Activated CD4-positive, alpha-beta T cell treated with anti-CD3 and anti-CD28 coated beads, Interleukin-2, amount 50 U/mL, for 1 hour (primary cell): Measurements from ENCODE around the gene ANKS1B.
"Not testable (repeated sequence)": the region's sequence is repeated elsewhere in the genome, so short reads cannot be mapped to it uniquely, and the experiment has no call there.

Source experiments
- DNase-seq: peaks from one replicate; pipeline ENCODE4 v3.0.0-alpha.2; 2020

Gene ANKS1B

GRCh38 chr12:99984271-99985128 is at the start of gene ANKS1B:
Gene ANKS1B, minus strand, starts transcription at chr12:99984936. Its CDS starts 699 bp downstream, at chr12:99984237.
- no peak for DNase-seq

GRCh38 chr12:100031836-100032235 is 47.1 kb upstream of the ANKS1B start:
- DNase-seq, result no peak

GRCh38 chr12:100027671-100028070 is 42.9 kb upstream of the ANKS1B start:
- DNase-seq, result no peak

GRCh38 chr12:100026241-100026640 is 41.5 kb upstream of the ANKS1B start:
- no peak for DNase-seq

GRCh38 chr12:100024974-100025555 is 40.3 kb upstream of the ANKS1B start:
- DNase-seq, result no peak

- no peak for DNase-seq
These were observed 35.6 kb upstream of the ANKS1B start for GRCh38 chr12:100020370-100020769.

- DNase-seq, result no peak
These were observed 32.3 kb upstream of the ANKS1B start for GRCh38 chr12:100017056-100017455.

GRCh38 chr12:100016304-100016703 is 31.6 kb upstream of the ANKS1B start:
- not testable (repeated sequence) for DNase-seq

- DNase-seq, result not testable (repeated sequence)
These were observed 21.1 kb upstream of the ANKS1B start for GRCh38 chr12:100005846-100006245.

- no peak for DNase-seq
These were observed 13.1 kb upstream of the ANKS1B start for GRCh38 chr12:99997806-99998205.

- no peak for DNase-seq
These were observed 11.4 kb upstream of the ANKS1B start for GRCh38 chr12:99996095-99996494.

GRCh38 chr12:99985631-99986030 is 895 bp upstream of the ANKS1B start:
- no peak for DNase-seq

GRCh38 chr12:99985129-99985570 is 414 bp upstream of the ANKS1B start:
- DNase-seq, result no peak

- no peak for DNase-seq
These were observed 1.1 kb downstream of the ANKS1B start for GRCh38 chr12:99983456-99984258.

GRCh38 chr12:99981639-99982190 is 3.0 kb downstream of the ANKS1B start:
- no peak for DNase-seq

GRCh38 chr12:99979471-99979870 is 5.3 kb downstream of the ANKS1B start:
- no peak for DNase-seq

GRCh38 chr12:99978152-99978551 is 6.6 kb downstream of the ANKS1B start:
- no peak for DNase-seq

- no peak for DNase-seq
These were observed 7.2 kb downstream of the ANKS1B start for GRCh38 chr12:99977550-99977949.

GRCh38 chr12:99976762-99977161 is 8.0 kb downstream of the ANKS1B start:
- DNase-seq, result no peak

GRCh38 chr12:99975321-99975720 is 9.4 kb downstream of the ANKS1B start:
- DNase-seq, result no peak

GRCh38 chr12:99974146-99974545 is 10.6 kb downstream of the ANKS1B start:
- no peak for DNase-seq

- DNase-seq, result no peak
These were observed 18.3 kb downstream of the ANKS1B start for GRCh38 chr12:99966429-99966828.

- DNase-seq, result no peak
These were observed 24.4 kb downstream of the ANKS1B start for GRCh38 chr12:99960311-99960710.
